C4-2B (cell line): ENCODE results near the gene KRT9.

Experiments
- H3K27ac ChIP-seq: fragments of 450-650 bp; 2 replicates; pipeline ENCODE4 v1.5.1; 2017
- CTCF ChIP-seq: fragments of 450-650 bp; conservative IDR thresholded peaks from 2 replicates; pipeline ENCODE4 v1.5.1; 2017; ENCODE audit warnings: mild to moderate bottlenecking
- ZFX ChIP-seq: fragments of 450-650 bp; IDR thresholded peaks from 2 replicates; pipeline ENCODE4 v1.6.1; 2017

KRT9 gene

DNA sequence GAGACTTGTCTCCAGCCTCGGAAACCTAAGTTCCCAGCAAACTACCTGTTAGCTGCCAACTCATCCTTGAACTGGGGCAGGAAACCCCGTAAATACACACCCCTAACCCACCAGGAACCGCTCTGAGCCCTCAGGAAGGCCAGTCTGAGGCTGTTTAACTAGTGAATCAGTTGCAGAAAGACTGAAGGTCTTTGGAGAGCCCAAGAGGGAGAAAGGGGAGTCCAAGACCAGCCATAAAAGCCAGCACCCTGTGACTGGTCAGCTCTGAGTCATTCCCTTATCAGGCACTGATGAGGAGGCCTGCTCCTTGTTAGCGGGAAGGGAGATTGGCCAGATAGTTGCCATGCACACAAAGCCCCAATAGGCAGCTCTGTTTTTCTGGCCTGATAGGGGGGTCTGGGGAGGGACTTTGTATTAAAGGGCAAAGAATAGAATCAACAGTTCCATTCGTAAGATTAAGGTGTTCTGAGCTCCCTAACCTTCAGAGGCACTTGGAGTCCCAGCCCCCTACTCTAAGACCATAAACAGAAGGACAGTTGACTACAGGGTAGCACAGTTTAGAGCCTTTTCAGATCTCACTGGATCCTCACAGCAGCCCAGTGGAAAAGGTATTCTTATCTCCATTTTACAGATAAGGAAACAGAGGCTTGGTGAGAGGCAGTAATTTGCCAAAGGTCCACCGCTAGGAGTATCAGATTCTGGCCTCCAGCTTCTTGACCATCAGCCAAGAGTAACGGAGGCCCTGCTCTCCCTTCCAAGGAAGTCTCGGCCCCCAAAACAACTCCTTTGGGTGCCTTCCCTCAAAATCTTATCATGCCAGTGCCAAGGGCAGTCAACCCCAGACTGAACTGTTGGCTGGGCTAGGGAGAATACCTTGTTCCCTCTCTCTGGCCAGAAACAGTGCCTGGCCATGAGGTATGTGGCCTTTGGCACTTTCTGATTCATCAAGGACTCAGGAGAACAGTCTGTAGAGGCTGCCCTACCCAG, 41.5 kb downstream of the KRT9 start:
- no peak overlapping the region for H3K27ac ChIP-seq
- TF ChIP-seq CTCF (no peak), ZFX (no peak)

DNA sequence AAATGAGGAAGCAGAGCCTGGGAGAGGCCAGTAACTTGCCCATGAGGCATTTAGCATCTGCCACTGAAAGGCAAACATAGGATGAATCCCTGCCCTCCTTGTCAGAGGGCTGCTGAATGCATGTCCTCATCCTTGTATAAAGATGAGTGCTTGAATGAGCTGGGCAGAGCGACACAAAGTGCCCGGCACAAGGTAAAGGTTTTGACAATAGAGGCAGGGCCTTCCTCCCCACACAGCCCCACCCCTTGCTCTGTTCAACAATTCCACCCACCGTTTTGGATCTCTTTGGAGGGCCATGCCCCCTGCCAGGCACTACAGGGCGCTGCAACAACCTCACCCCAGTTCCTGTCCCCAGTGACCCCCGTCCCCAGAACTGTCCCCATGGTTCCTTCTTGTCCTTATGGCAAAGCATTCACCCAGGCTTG, 42.4 kb downstream of the KRT9 start:
- TF ChIP-seq CTCF: no peak
- TF ChIP-seq ZFX: no peak
- no peak overlapping the region for H3K27ac ChIP-seq

GRCh38 chr17:41528959-41529353, 42.9 kb downstream of the KRT9 start:
- TF ChIP-seq CTCF (no peak), ZFX (no peak)
- no peak overlapping the region for H3K27ac ChIP-seq

- H3K27ac ChIP-seq: no peak overlapping the region
- TF ChIP-seq ZFX (no peak), CTCF (no peak)
Observed at GRCh38 chr17:41527063-41528023, 44.5 kb downstream of the KRT9 start.

GRCh38 chr17:41524261-41524660, 47.6 kb downstream of the KRT9 start:
- TF ChIP-seq ZFX: no peak
- no peak for TF ChIP-seq CTCF
- H3K27ac ChIP-seq: no peak overlapping the region

GRCh38 chr17:41523787-41524186, 48.1 kb downstream of the KRT9 start:
- H3K27ac ChIP-seq: no peak overlapping the region
- TF ChIP-seq ZFX (no peak), CTCF (no peak)
